OCI-LY1 (cell line): ENCODE measurements around the gene IDH1.

Experiments
- CTCF ChIP-seq: fragments of 200-600 bp; sonication (generic), shearing (Covaris generic); IDR thresholded peaks from 2 replicates; pipeline ENCODE4 v1.5.1; 2017; ENCODE audit warnings: mild to moderate bottlenecking, antibody characterized with exemption, low read length, moderate library complexity, mixed read lengths
- EZH2 ChIP-seq: fragments of 200-600 bp; sonication (generic), shearing (Covaris generic); IDR thresholded peaks from 2 replicates; pipeline ENCODE4 v1.8.0; 2017; ENCODE audit warnings: borderline replicate concordance, mixed run types, mild to moderate bottlenecking, antibody characterized with exemption, low read length, moderate library complexity, mixed read lengths

DNA sequence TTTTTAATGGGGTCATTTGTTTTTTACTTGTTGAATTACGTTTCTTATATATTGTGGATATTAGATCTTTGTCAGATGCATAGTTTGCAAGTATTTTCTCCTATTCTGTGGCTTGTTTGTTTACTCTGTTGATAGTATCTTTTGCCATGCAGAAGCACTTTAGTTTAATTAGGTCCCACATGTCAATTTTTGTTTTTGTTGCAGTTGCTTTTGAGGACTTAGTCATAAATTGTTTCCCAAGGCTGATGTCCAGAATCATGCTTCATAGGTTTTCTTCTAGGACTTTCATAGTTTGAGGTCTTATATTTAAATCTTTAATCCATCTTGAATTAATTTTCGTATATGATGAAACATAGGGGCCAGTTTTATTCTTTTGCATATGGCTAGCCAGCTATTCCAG, 24.4 kb upstream of the IDH1 start:
- no peak for TF ChIP-seq CTCF
- no peak for TF ChIP-seq EZH2
